Liver (tissue), 3 donors: ENCODE results near the gene ETV4.

Experiments
- EGR1 ChIP-seq, 2 donors: IDR thresholded peaks; 2 replicates each; pipeline ENCODE4 v1.6.1; 2016 to 2018; ENCODE audit warnings: antibody characterized with exemption in 2 of 2, low read depth in 2 of 2
- GABPA ChIP-seq, 2 donors: IDR thresholded peaks in 1 of 2; conservative IDR thresholded peaks in 1 of 2; 2 replicates each; pipeline ENCODE4 v1.6.1; 2016; ENCODE audit warnings: antibody characterized with exemption in 2 of 2, mild to moderate bottlenecking in 1 of 2, moderate library complexity in 1 of 2
- RAD21 ChIP-seq, 2 donors: IDR thresholded peaks; 2 replicates each; pipeline ENCODE4 v1.6.1; 2016; ENCODE audit warnings: antibody characterized with exemption in 2 of 2, mild to moderate bottlenecking in 2 of 2
- TAF1 ChIP-seq: conservative IDR thresholded peaks from 2 replicates; pipeline ENCODE4 v1.6.1; 2016; ENCODE audit warnings: antibody characterized with exemption, mild to moderate bottlenecking
- YY1 ChIP-seq: IDR thresholded peaks from 2 replicates; pipeline ENCODE4 v1.6.1; 2016; ENCODE audit warnings: antibody characterized with exemption, mild to moderate bottlenecking
- TF ChIP-seq, protein P1 (sequence below): IDR thresholded peaks from 2 replicates; pipeline ENCODE4 v1.6.1; 2016; ENCODE audit warnings: antibody characterized with exemption, mild to moderate bottlenecking
- TF ChIP-seq, protein P2 (sequence below): fragments of 150-350 bp; IDR thresholded peaks from 2 replicates; pipeline ENCODE4 v1.5.1; 2017; ENCODE audit warnings: improper control_type of control experiment, low read depth, low read length; ENCODE audit not compliant: missing input control
- TF ChIP-seq, protein P3 (sequence below): IDR thresholded peaks from 2 replicates; pipeline ENCODE4 v1.6.1; 2016; ENCODE audit warnings: antibody characterized with exemption
- TF ChIP-seq, protein P4 (sequence below): IDR thresholded peaks from 2 replicates; pipeline ENCODE4 v1.6.1; 2016; ENCODE audit warnings: antibody characterized with exemption
- donor health status: healthy.
- donor health status: healthy.

DNA sequence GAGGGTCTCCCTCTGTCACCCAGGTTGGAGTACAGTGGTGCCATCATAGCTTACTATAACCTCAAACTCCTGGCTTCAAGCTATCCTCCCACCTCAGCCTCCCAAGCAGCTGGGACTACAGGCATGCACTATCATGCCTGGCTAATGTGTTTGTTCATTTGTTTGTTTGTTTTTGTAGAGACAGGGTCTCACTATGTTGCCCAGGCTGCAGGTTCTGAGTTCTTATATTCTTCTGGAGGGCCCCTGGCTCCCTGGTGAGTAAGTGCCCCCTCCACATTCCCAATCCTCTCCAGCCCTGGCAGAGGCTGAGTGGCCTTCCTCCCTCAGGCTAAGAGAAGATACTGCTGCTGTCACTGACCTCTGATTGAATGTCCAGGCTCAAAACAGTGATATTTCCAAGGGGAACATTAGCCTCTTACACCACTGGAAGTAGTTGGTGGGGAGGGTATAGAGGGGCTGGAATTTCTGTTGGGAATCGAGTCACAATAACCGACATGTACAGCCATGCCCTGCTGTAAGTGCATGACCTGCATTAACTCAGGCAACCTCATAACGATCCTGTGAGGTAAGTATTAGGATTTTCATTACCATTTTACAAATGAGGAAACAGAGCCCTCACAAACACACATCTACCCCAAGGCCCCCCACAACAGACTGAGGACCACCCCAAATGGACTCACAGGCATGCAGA, 2.7 kb upstream of the ETV4 start:
- TF ChIP-seq, protein P1, sequence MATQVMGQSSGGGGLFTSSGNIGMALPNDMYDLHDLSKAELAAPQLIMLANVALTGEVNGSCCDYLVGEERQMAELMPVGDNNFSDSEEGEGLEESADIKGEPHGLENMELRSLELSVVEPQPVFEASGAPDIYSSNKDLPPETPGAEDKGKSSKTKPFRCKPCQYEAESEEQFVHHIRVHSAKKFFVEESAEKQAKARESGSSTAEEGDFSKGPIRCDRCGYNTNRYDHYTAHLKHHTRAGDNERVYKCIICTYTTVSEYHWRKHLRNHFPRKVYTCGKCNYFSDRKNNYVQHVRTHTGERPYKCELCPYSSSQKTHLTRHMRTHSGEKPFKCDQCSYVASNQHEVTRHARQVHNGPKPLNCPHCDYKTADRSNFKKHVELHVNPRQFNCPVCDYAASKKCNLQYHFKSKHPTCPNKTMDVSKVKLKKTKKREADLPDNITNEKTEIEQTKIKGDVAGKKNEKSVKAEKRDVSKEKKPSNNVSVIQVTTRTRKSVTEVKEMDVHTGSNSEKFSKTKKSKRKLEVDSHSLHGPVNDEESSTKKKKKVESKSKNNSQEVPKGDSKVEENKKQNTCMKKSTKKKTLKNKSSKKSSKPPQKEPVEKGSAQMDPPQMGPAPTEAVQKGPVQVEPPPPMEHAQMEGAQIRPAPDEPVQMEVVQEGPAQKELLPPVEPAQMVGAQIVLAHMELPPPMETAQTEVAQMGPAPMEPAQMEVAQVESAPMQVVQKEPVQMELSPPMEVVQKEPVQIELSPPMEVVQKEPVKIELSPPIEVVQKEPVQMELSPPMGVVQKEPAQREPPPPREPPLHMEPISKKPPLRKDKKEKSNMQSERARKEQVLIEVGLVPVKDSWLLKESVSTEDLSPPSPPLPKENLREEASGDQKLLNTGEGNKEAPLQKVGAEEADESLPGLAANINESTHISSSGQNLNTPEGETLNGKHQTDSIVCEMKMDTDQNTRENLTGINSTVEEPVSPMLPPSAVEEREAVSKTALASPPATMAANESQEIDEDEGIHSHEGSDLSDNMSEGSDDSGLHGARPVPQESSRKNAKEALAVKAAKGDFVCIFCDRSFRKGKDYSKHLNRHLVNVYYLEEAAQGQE: no peak
- TF ChIP-seq, protein P2, sequence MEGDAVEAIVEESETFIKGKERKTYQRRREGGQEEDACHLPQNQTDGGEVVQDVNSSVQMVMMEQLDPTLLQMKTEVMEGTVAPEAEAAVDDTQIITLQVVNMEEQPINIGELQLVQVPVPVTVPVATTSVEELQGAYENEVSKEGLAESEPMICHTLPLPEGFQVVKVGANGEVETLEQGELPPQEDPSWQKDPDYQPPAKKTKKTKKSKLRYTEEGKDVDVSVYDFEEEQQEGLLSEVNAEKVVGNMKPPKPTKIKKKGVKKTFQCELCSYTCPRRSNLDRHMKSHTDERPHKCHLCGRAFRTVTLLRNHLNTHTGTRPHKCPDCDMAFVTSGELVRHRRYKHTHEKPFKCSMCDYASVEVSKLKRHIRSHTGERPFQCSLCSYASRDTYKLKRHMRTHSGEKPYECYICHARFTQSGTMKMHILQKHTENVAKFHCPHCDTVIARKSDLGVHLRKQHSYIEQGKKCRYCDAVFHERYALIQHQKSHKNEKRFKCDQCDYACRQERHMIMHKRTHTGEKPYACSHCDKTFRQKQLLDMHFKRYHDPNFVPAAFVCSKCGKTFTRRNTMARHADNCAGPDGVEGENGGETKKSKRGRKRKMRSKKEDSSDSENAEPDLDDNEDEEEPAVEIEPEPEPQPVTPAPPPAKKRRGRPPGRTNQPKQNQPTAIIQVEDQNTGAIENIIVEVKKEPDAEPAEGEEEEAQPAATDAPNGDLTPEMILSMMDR: no peak
- TF ChIP-seq GABPA (IDR thresholded peaks at IDR 0.05 in 1 of 2, conservative IDR thresholded peaks at IDR 0.05 in 1 of 2): no peak
- no peak for TF ChIP-seq RAD21 (IDR thresholded peaks at IDR 0.05)
- TF ChIP-seq EGR1 (IDR thresholded peaks at IDR 0.05; ENCODE audit: low read depth in 2 of 2): no peak
- TF ChIP-seq, protein P3, sequence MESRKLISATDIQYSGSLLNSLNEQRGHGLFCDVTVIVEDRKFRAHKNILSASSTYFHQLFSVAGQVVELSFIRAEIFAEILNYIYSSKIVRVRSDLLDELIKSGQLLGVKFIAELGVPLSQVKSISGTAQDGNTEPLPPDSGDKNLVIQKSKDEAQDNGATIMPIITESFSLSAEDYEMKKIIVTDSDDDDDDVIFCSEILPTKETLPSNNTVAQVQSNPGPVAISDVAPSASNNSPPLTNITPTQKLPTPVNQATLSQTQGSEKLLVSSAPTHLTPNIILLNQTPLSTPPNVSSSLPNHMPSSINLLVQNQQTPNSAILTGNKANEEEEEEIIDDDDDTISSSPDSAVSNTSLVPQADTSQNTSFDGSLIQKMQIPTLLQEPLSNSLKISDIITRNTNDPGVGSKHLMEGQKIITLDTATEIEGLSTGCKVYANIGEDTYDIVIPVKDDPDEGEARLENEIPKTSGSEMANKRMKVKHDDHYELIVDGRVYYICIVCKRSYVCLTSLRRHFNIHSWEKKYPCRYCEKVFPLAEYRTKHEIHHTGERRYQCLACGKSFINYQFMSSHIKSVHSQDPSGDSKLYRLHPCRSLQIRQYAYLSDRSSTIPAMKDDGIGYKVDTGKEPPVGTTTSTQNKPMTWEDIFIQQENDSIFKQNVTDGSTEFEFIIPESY: no peak
- TF ChIP-seq, protein P4, sequence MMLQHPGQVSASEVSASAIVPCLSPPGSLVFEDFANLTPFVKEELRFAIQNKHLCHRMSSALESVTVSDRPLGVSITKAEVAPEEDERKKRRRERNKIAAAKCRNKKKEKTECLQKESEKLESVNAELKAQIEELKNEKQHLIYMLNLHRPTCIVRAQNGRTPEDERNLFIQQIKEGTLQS: no peak
- TF ChIP-seq YY1: no peak
- no peak for TF ChIP-seq TAF1
